Measurements from ENCODE around the gene DBNDD2. TPM values are rescaled to one million over a fixed set of nuclear protein-coding genes. Genes with fewer than 3 reads are reported as not detected.
A peak's percentile ranks its signal among the peaks of the same experiment; 100 is the strongest.

The DBNDD2 gene
- total RNA-seq, 1 experiment from 2014 or later = 69.0 TPM

DNA sequence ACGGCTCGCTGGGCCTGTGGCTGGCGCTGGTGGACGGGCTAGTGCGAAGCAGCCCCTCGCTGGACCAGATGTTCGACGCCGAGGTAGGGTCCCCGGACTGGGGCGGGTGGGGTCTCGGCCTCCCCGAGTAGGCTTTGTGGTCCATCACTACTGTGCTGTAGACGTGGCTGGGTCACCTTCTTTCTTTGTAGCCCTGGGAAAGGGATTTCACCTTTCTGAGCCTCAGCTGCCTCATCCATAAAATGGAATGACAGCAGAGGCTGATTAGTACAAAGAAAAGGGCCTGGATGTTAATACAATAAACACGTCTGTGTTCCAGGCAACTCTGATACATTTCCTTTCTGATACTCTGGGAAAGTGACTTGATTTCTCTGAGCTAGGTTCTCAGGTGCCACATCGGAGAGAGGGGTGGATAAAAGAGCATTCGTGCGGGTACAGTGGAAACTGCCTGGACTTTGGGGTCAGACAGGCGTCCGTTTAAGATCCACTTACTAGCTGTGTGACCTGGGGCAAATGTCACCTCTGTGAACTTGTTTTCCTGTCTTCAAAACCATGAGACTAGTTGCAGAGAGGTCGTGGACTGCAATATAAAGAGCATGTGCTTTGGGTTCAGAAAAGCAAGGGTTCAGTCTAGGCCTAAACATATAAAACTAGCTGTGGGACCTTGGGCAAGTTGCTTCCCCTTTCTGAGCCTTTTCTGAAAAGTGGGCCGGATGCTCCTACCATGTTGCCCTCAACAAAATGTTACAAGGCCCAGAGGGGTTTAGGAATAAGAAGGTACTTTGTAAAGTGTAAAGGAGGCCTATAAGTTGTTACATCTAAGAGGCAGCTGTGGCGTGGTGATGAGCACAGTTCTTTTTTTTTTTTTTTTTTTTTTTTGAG lies 44.2 kb upstream of the DBNDD2 start:
- H3K9me2 ChIP-seq (ENCODE audit: insufficient read depth) = no peaks in the 10 kb centered on the region
- H4K20me1 ChIP-seq (ENCODE audit: insufficient read depth) = peaks cover 7% of the 10 kb centered on the region; the same call in 1 of the 2 replicates
- no peak for DNase-seq
- H3K27me3 ChIP-seq (ENCODE audit: insufficient read depth, low read depth) = no peaks in the 10 kb centered on the region
- H3K4me1 ChIP-seq (replicated peaks; ENCODE audit: insufficient read depth) = peaks cover 21% of the 10 kb centered on the region
- H2AFZ ChIP-seq = peak overlapping the region; percentile 76
- TSS peak; percentile 34 for BruUV-seq (replicated peaks)
- TF ChIP-seq, protein P1, sequence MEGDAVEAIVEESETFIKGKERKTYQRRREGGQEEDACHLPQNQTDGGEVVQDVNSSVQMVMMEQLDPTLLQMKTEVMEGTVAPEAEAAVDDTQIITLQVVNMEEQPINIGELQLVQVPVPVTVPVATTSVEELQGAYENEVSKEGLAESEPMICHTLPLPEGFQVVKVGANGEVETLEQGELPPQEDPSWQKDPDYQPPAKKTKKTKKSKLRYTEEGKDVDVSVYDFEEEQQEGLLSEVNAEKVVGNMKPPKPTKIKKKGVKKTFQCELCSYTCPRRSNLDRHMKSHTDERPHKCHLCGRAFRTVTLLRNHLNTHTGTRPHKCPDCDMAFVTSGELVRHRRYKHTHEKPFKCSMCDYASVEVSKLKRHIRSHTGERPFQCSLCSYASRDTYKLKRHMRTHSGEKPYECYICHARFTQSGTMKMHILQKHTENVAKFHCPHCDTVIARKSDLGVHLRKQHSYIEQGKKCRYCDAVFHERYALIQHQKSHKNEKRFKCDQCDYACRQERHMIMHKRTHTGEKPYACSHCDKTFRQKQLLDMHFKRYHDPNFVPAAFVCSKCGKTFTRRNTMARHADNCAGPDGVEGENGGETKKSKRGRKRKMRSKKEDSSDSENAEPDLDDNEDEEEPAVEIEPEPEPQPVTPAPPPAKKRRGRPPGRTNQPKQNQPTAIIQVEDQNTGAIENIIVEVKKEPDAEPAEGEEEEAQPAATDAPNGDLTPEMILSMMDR (conservative IDR thresholded peaks at IDR 0.05) = no peak
- TF ChIP-seq EZH2 (IDR thresholded peaks at IDR 0.05; ENCODE audit: low read depth) = no peak
- intact Hi-C loops (cut with micrococcal nuclease; ENCODE audit: unreplicated experiment) = loop anchor here (1.0 to 5.0 kb wide), 6 partner anchors 19 to 407 kb away; no protein-coding TSS in a partner anchor
- H3K79me2 ChIP-seq (ENCODE audit: low read depth) = peaks cover 27% of the 10 kb centered on the region
- H3K4me3 ChIP-seq = peak overlapping the region; percentile 83
- H3K4me2 ChIP-seq = peak overlapping the region; percentile 90
- H3K27ac ChIP-seq = no peak overlapping the region
- POLR2A ChIA-PET (ENCODE audit: unreplicated experiment) = interaction anchor here (0.6 to 2.3 kb wide), 6 partner anchors 16 to 218 kb away, joined by 3 to 13 read pairs (median 4); partner anchors contain the start of gene SDC4
- H3F3A ChIP-seq (ENCODE audit: insufficient read depth, low read depth) = peaks cover 3% of the 10 kb centered on the region; the same call in 1 of the 2 replicates
- CTCF ChIA-PET = interaction anchor here (0.6 to 1.9 kb wide), 7 partner anchors 38 to 578 kb away, joined by 3 to 18 read pairs (median 8); no protein-coding TSS in a partner anchor
- H3K36me3 ChIP-seq (ENCODE audit: low read depth) = peaks cover 22% of the 10 kb centered on the region; the same call in 1 of the 2 replicates
- no peaks in the 10 kb centered on the region for H3K9me3 ChIP-seq (ENCODE audit: insufficient read depth, low read depth)

DNA sequence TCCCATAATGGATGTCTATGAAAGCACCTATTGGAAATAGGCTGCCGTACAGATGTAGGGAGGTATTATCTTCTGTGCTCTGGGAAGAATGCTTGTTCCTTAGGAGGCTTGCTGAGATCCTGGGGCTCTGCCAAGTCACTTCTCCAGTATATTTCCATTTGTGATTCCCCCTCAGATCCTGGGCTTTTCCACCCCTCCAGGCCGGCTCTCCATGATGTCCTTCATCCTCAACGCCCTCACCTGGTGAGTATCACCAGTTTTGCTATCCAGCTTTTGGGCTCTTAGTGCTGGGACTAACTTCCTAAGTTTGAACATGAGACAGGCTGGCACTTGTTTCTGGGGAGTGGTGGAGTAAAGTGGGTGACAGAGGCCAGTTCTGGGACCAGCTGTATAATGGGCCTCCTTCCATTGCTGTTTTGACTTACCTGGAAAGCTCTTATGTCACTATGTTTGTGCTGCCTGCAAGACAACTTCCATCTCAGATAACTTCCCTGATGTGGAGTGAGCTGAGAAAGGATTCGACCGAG lies 42.6 kb upstream of the DBNDD2 start:
- DNase-seq = no peak
- ChIA-PET CTCF (no interaction called here), POLR2A (ENCODE audit: unreplicated experiment) (no interaction called here)
- no TSS peak for BruUV-seq (replicated peaks)
- no peak for TF ChIP-seq EZH2 (IDR thresholded peaks at IDR 0.05; ENCODE audit: low read depth)
- TF ChIP-seq, protein P1 (conservative IDR thresholded peaks at IDR 0.05) = no peak
- peaks cover 3% of the 10 kb centered on the region; the same call in 1 of the 2 replicates for H3F3A ChIP-seq (ENCODE audit: insufficient read depth, low read depth)
- H4K20me1 ChIP-seq (ENCODE audit: insufficient read depth) = peaks cover 7% of the 10 kb centered on the region; the same call in 1 of the 2 replicates
- H3K9me3 ChIP-seq (ENCODE audit: insufficient read depth, low read depth) = no peaks in the 10 kb centered on the region
- no peak overlapping the region for H3K4me2 ChIP-seq
- intact Hi-C loops (cut with micrococcal nuclease; ENCODE audit: unreplicated experiment) = no loop called here
- H3K4me3 ChIP-seq = no peak overlapping the region
- H3K79me2 ChIP-seq (ENCODE audit: low read depth) = peaks cover 27% of the 10 kb centered on the region
- no peaks in the 10 kb centered on the region for H3K27me3 ChIP-seq (ENCODE audit: insufficient read depth, low read depth)
- H3K36me3 ChIP-seq (ENCODE audit: low read depth) = peaks cover 22% of the 10 kb centered on the region; the same call in 1 of the 2 replicates
- no peak overlapping the region for H3K27ac ChIP-seq
- peaks cover 6% of the 10 kb centered on the region for H3K4me1 ChIP-seq (replicated peaks; ENCODE audit: insufficient read depth)
- no peak overlapping the region for H2AFZ ChIP-seq
- H3K9me2 ChIP-seq (ENCODE audit: insufficient read depth) = no peaks in the 10 kb centered on the region

DNA sequence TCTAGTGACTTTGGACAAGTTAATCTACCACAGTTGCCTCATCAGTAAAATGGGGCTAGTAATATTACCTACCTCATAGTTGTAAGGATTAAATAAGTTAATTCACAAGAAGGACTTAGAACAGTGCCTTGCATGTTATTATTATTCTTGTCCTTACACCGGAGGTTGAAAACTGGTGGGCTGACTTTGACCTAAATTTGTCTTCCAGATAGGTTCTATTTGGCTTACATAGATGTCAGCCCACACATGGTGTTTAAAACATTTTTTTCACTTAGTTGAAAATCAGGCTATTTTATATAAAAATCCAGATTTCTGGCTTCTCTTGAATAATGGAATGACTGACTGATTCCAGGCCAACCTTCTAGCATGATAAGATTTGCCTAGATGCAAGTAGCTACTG lies 41.9 kb upstream of the DBNDD2 start:
- CTCF ChIA-PET = interaction anchor here (0.5 to 1.5 kb wide), 2 partner anchors 43 to 71 kb away, joined by 3 to 6 read pairs; no protein-coding TSS in a partner anchor
- TF ChIP-seq, protein P1 (conservative IDR thresholded peaks at IDR 0.05) = no peak
- no peak for TF ChIP-seq EZH2 (IDR thresholded peaks at IDR 0.05; ENCODE audit: low read depth)
- Histone ChIP-seq H3K4me2 (no peak overlapping the region), H3K79me2 (ENCODE audit: low read depth) (peaks cover 27% of the 10 kb centered on the region), H3K27ac (no peak overlapping the region), H3K9me2 (ENCODE audit: insufficient read depth) (no peaks in the 10 kb centered on the region), H4K20me1 (ENCODE audit: insufficient read depth) (peaks cover 7% of the 10 kb centered on the region; the same call in 1 of the 2 replicates), H3K36me3 (ENCODE audit: low read depth) (peaks cover 22% of the 10 kb centered on the region; the same call in 1 of the 2 replicates), H3K4me3 (no peak overlapping the region), H3K4me1 (replicated peaks; ENCODE audit: insufficient read depth) (peaks cover 6% of the 10 kb centered on the region), H2AFZ (no peak overlapping the region), H3K27me3 (ENCODE audit: insufficient read depth, low read depth) (no peaks in the 10 kb centered on the region), H3F3A (ENCODE audit: insufficient read depth, low read depth) (peaks cover 3% of the 10 kb centered on the region; the same call in 1 of the 2 replicates), H3K9me3 (ENCODE audit: insufficient read depth, low read depth) (no peaks in the 10 kb centered on the region)
- BruUV-seq (replicated peaks) = no TSS peak
- intact Hi-C loops (cut with micrococcal nuclease; ENCODE audit: unreplicated experiment) = no loop called here
- DNase-seq = no peak
- POLR2A ChIA-PET (ENCODE audit: unreplicated experiment) = no interaction called here
